ELF-1 (cell line): ENCODE data around the gene EPS15.
"Not testable (repeated sequence)": the region's sequence is repeated elsewhere in the genome, so short reads cannot be mapped to it uniquely, and the experiment has no call there.

Experiments
- DNase-seq: peaks from one replicate; pipeline ENCODE4 v3.0.0-alpha.2; 2016; ENCODE audit warnings: low read depth, low spot score

EPS15 gene

DNA sequence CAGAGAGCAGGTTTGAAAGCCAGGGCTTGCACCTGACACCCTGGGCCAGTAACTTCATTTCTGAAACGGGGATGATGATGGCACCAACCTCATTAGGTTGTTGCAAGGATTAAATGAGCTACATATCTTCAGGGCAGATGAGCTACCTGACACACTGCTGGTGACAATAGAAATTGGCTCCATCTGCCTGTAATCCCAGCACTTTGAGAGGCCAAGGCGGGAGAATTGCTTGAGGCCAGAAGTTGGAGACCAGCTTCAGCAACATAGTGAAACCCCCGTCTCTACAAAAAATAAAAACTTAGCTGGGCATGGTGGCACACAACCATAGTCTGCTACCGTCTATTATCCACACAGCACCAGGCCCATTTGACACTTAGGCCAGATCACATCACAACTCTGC lies 182.4 kb downstream of the EPS15 start:
- DNase-seq = no peak

DNA sequence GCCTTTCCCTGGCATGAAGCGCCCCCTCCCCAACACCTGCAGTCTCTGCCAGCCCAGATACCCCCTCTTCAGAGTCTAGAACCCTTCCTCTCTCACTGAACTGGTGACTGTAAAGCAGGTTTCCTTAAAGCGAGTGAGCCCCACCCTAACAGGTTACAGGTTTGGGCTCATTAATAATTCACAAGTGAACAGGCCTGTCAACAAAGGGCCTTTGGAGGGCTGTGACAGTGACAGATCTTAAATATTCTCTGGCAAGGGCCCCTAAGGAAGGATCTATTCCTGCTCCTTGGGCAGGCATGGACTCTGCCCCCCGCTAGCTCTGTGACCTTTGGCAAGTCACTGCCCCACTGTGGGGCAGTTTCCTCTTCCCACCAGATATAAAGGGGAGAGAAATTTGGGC lies 183.1 kb downstream of the EPS15 start:
- DNase-seq = no peak

- DNase-seq = peak; percentile 73
Observed at GRCh38 chr1:51331206-51332100, 187.6 kb downstream of the EPS15 start.

DNA sequence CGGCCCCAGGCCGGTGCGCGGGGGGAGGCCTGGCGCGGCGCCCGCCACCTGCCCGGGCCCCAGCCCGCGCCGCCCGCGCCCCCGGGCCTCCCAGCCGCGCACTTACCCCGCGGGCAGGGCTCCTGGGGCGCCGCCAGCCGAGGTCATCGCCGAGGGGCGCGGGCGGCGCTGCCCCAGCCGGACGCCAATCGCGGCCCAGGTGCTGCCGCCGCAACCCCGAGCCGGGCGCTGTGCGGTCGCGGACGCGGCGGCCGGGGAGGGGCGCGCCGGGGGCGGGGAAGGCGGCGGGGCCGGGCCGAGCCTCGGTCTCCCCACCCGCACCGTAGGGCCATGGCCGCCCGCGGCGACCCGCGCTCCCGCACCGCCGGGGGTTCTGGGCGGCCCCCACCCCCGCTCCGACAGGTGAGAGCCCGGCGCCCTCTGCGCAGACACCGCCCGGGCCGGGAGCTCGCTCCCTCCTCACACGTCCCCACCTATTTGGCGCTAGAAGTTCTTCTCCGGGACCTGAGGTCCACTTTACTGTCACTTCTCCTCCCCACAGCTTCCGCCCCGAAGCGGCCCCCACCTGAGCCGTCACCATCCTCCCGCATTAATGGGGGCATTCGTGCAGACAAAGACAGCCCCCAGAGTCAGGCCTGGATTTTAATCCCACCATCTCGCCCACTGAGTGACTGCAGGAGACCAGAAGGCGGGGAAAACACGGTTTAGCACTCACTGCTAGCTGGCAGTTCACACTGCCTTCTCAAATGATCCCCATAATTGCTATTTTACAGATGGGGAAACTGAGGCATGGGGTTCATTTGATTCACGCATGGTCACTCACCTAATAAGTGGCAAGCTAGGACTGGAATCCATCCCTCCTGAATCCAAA lies 188.5 kb downstream of the EPS15 start, which contains the start of gene TTC39A:
Gene TTC39A (minus strand): TSS at position 232 of the 871 bp plus-strand sequence. CDS start 85 bp downstream, at position 147.
- DNase-seq = no peak

- DNase-seq = no peak
Observed at GRCh38 chr1:51329443-51330325, 189.4 kb downstream of the EPS15 start.

GRCh38 chr1:51328926-51329325 lies 190.1 kb downstream of the EPS15 start:
- no peak for DNase-seq

DNA sequence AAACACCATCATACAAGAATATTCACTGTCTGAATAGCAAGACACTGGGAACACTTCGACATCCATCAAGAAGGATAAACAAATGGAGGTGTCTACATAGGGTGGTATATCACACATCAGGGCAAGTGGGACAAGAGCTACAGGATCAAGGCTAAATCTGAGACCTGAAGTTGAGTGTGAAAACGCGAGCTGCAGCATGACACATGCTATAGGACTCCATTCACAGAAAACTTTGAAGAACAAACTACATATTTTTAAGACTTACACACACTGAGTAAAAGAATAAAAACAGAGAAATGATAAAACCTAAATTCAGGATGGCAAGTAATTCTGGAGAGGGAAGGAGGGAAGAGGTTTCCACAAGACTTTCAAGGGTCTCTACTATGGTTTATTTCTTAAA lies 190.8 kb downstream of the EPS15 start:
- DNase-seq = no peak

DNA sequence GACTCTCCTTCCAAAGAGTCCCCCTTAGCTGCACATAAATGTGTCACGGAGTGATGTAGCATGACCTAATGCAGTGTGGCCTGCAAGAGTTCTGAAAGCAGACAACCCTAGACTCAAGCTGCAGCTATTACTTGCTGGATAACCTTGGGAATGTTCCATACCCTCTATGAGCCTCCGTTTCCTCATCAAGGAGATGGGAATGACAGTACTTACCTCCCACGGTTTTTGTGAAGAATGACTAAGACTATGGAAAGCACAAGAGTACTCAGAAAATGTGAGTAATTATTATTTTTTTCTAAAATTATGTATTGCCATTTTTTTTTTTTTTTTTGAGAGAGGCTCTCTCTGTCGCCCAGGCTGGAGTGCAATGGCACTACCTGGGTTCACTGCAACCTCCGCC lies 191.7 kb downstream of the EPS15 start:
- no peak for DNase-seq

DNA sequence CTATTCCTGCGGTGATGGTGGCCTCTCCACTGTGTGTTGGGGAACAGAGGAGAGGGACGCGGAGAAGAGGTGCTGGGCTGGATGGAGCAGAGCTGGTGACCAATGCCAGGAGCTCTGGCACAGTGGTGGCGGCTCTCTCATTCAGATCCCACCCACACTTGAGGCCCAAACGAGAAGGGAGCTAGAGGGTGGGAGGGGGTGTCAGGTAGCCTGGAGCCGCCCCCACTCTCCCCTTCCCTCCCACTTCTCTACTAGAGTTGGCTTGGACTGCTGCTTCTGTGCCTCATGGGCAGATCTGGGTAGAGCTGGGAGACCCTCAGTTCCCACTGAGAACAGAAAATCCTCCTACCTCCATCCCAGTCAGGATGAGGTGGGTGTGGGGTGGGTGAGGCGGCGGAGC lies 192.2 kb downstream of the EPS15 start:
- no peak for DNase-seq

DNA sequence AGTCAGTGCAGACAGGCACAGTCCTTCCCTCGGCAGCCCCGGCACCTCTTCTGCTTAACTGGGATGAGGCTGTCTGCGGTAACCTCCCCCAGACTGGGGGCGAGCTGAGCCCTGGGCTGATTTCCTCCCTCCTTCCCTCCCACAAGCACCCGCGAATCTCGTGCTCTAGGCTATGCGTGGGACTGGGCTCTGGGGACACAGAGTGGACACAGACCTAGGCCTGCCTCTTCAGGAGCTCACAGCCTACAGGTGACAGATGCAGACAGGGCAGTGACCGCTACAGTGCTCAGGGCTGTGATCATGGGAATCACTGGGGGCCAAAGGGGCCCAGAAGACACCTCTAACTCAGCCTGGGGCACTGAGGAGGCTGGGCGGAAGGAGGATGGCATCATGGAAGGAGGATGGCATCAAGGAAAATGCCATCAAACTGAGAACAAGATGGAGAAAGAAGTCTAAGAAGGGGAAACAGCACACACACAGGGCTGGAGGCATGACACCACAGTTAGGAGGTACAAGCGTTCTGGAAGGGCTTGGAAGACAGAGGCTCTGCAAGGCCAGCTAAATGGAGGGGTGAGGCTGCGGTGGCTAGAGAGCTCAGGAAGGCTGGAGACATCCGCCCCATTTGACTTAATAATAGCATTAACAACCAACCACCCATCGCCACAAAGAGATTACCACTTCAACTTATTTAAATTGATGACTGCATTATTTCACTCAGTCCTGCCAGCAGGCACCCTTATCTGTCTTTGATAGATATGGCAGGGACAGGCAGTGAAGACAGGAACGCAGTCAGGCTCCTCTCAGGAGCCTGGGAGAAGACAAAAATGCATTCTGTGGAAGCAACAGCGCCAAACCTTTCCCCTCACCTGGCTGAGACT lies 192.9 kb downstream of the EPS15 start:
- DNase-seq = no peak

GRCh38 chr1:51325391-51325790 lies 193.7 kb downstream of the EPS15 start:
- DNase-seq = no peak

GRCh38 chr1:51325011-51325385 lies 194.1 kb downstream of the EPS15 start:
- not testable (repeated sequence) for DNase-seq

GRCh38 chr1:51324251-51325010 lies 194.6 kb downstream of the EPS15 start:
- no peak for DNase-seq

DNA sequence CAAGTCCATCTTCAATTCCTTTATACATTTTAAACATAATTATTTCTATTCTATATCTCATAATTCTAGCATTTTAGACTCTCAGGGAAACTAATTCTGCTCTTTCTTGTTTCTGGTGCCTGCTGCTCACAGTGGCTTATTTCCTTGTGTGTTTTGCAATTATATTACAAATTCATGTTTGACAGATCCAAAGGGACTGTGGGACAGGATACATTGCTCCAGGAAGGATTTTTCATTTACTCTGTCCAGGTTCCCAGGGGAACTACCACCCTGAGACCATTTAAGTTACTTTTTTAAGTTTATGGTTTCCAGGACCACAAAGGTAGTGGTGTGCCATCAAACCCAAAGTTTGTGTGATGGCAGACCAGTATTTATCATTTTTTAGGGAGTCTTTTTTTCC lies 195.3 kb downstream of the EPS15 start:
- DNase-seq = no peak

DNA sequence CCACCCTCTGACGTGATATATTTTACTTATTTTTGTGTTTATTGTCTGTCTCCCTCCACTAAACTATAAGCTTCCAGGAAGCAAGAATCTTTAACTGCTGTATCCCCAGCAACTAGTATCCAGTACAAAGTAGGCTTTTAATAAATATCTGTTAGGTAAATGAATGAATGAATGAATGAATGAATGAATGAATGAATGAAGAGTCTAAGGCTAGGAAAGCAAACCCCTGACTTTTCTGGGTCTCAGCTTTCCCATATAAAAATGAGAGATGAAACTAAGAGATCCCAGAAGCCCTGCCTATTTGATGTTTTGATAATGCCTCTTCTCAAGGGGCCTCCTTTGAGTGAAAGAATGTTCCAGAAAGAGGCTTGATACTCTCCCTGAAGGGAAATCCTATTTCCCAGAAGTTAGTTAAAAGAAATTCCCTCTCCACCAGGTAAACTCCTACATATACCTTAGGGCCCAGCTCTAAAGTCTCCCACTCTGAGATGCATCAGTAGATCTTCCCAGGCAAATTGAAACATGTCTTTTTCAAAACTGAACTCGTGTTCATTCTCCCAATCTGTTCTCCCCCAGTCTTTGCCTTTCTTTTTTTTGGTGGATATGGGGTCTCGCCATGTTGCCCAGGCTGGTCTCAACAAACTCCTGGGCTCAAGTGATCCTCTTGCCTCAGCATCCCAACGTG lies 196.5 kb downstream of the EPS15 start:
- no peak for DNase-seq

DNA sequence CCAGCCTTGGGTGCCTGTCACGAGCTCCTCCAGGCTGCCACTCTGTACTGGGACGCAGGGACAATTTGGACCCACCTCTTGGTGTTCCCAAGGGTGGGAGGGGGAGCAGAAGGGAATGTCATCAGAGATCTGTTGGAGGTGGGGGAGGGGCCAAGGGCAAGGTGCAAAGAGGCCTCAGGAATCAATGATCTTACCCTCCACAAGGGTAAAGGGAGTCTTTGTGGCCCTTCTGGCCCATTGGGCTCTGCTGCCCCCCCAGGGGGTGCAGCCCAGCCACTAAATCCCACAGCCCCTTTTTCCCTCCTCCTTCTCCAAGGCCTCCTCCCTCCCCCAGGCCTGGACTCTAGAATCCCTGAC lies 197.2 kb downstream of the EPS15 start:
- no peak for DNase-seq

DNA sequence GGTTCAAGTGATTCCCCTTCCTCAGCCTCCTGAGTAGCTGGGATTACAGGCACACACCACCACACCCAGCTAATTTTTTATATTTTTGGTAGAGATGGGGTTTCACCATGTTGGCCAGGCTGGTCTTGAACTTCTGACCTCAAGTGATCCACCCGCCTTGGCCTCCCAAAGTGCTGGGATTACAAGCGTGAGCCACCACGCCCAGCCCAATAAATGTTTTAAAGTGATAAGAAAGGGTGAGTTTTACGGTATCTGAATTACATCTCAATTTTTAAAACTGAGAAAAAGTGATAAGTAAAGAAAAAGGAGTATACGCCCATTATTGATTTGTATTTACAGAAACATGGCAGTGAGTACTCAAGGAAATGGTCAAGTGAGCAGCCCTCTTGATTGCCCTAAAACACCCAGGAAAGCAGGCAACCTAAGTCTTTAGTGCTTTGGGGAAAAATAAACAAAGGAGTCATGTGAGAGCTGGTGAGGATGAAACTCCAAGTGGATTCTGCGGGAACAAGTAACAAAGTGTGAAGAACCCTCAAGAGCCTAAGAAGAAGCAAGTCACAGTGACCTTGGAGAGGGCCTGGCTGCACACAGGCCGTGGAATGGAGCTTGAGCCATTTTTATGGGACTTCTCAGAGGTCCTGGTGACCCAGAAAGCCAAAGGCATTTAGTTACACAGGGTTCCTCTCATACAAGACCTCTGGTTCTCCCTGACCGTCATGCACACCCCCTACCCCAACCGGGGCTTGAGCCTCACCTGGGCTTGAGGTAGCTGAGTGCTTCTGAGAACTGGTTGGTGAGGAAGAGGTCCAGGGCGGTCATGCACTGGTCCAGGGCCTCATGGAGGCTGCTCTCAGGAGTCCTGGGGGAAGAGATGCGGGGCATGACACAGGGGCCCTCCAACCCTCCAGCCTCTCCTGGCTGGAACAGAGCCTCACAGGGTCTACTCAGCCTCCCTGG lies 197.8 kb downstream of the EPS15 start:
- no peak for DNase-seq

DNA sequence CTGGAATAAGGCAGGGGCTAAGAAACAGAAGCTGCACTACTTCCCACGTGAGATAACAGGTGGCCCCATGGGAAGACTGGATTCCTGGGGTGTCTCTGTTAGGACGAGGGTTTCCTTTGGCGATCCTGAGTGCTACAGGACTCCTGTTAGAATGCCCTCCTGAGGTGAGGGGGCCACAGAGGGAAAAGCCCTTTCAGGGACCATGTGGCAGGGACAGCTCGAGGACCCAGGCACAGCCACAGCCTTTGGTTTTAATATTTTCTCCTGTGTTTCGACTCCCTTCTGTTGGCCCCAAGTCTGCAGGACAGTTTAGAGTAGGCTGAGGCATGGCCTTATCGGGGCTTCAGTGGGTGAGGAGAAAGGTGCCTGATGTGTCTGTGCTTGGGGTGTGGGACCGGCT lies 201.3 kb downstream of the EPS15 start:
- DNase-seq = no peak
